ENCODE data around the gene DYRK1A.
A peak's percentile ranks its signal among the peaks of the same experiment; 100 is the strongest.

DYRK1A gene

GRCh38 chr21:37562920-37563640 is 196.5 kb downstream of the DYRK1A start:
- H3K27me3 ChIP-seq (ENCODE audit: low read length) = no peaks in the 10 kb centered on the region
- H3K27ac ChIP-seq (ENCODE audit: low read depth, low read length) = no peak overlapping the region
- H3K9me2 ChIP-seq (replicated peaks; ENCODE audit: insufficient read depth, low read length) = no peaks in the 10 kb centered on the region
- H3K4me2 ChIP-seq (ENCODE audit: low read depth, low read length, poor library complexity, severe bottlenecking) = peak overlapping the region; percentile 65
- H3K9me3 ChIP-seq (ENCODE audit: insufficient read depth, low read length) = no peaks in the 10 kb centered on the region
- no peak for TF ChIP-seq CTCF (IDR thresholded peaks at IDR 0.05; ENCODE audit: insufficient read depth, low read length, poor library complexity, severe bottlenecking)
- TF ChIP-seq EZH2phosphoT487 (conservative IDR thresholded peaks at IDR 0.05; ENCODE audit: low read length) = no peak
- no peaks in the 10 kb centered on the region for H4K20me1 ChIP-seq (ENCODE audit: low read depth, low read length)
- H3K79me2 ChIP-seq (ENCODE audit: insufficient read depth, low read length) = no peaks in the 10 kb centered on the region
- no peaks in the 10 kb centered on the region for H3K36me3 ChIP-seq (ENCODE audit: low read length)
- H3K9ac ChIP-seq (ENCODE audit: low read length) = peak overlapping the region; percentile 63
- H2AFZ ChIP-seq (ENCODE audit: low read depth, low read length, severe bottlenecking) = peak overlapping the region; percentile 74
- no peaks in the 10 kb centered on the region for H3F3A ChIP-seq (ENCODE audit: insufficient read depth)
- H3K4me3 ChIP-seq (ENCODE audit: insufficient read depth, low read length, poor library complexity, severe bottlenecking) = peak overlapping the region; percentile 59

GRCh38 chr21:37563641-37564340 is 197.2 kb downstream of the DYRK1A start:
- TF ChIP-seq CTCF (IDR thresholded peaks at IDR 0.05; ENCODE audit: insufficient read depth, low read length, poor library complexity, severe bottlenecking) = peak; percentile 12
- no peak for TF ChIP-seq EZH2phosphoT487 (conservative IDR thresholded peaks at IDR 0.05; ENCODE audit: low read length)
- no peaks in the 10 kb centered on the region for H3K9me3 ChIP-seq (ENCODE audit: insufficient read depth, low read length)
- H4K20me1 ChIP-seq (ENCODE audit: low read depth, low read length) = no peaks in the 10 kb centered on the region
- H2AFZ ChIP-seq (ENCODE audit: low read depth, low read length, severe bottlenecking) = peak overlapping the region; percentile 74
- no peaks in the 10 kb centered on the region for H3K36me3 ChIP-seq (ENCODE audit: low read length)
- H3K4me2 ChIP-seq (ENCODE audit: low read depth, low read length, poor library complexity, severe bottlenecking) = peak overlapping the region; percentile 65
- H3F3A ChIP-seq (ENCODE audit: insufficient read depth) = no peaks in the 10 kb centered on the region
- H3K27ac ChIP-seq (ENCODE audit: low read depth, low read length) = no peak overlapping the region
- H3K4me3 ChIP-seq (ENCODE audit: insufficient read depth, low read length, poor library complexity, severe bottlenecking) = peak overlapping the region; percentile 59
- no peaks in the 10 kb centered on the region for H3K9me2 ChIP-seq (replicated peaks; ENCODE audit: insufficient read depth, low read length)
- no peaks in the 10 kb centered on the region for H3K27me3 ChIP-seq (ENCODE audit: low read length)
- no peaks in the 10 kb centered on the region for H3K79me2 ChIP-seq (ENCODE audit: insufficient read depth, low read length)
- H3K9ac ChIP-seq (ENCODE audit: low read length) = peak overlapping the region; percentile 63

GRCh38 chr21:37564341-37564923 is 197.9 kb downstream of the DYRK1A start:
- H2AFZ ChIP-seq (ENCODE audit: low read depth, low read length, severe bottlenecking) = peak overlapping the region; percentile 74
- TF ChIP-seq CTCF (IDR thresholded peaks at IDR 0.05; ENCODE audit: insufficient read depth, low read length, poor library complexity, severe bottlenecking) (no peak), EZH2phosphoT487 (conservative IDR thresholded peaks at IDR 0.05; ENCODE audit: low read length) (no peak)
- H3F3A ChIP-seq (ENCODE audit: insufficient read depth) = no peaks in the 10 kb centered on the region
- no peaks in the 10 kb centered on the region for H3K79me2 ChIP-seq (ENCODE audit: insufficient read depth, low read length)
- no peaks in the 10 kb centered on the region for H3K9me3 ChIP-seq (ENCODE audit: insufficient read depth, low read length)
- H3K9me2 ChIP-seq (replicated peaks; ENCODE audit: insufficient read depth, low read length) = no peaks in the 10 kb centered on the region
- peak overlapping the region; percentile 65 for H3K4me2 ChIP-seq (ENCODE audit: low read depth, low read length, poor library complexity, severe bottlenecking)
- no peaks in the 10 kb centered on the region for H3K27me3 ChIP-seq (ENCODE audit: low read length)
- no peaks in the 10 kb centered on the region for H3K36me3 ChIP-seq (ENCODE audit: low read length)
- H4K20me1 ChIP-seq (ENCODE audit: low read depth, low read length) = no peaks in the 10 kb centered on the region
- H3K9ac ChIP-seq (ENCODE audit: low read length) = peak overlapping the region; percentile 63
- peak overlapping the region; percentile 59 for H3K4me3 ChIP-seq (ENCODE audit: insufficient read depth, low read length, poor library complexity, severe bottlenecking)
- no peak overlapping the region for H3K27ac ChIP-seq (ENCODE audit: low read depth, low read length)
